Spleen (tissue), 7 donors: ENCODE results near the gene RPL4.

Experiments
- CTCF ChIP-seq, 11 experiments: fragments of 200-600 bp in 7 of 11; fragments of 450-650 bp in 4 of 11; sonication (generic) in 4 of 11; IDR thresholded peaks in 8 of 11; conservative IDR thresholded peaks in 3 of 11; 1 replicate in 7 of 11; 2 replicates in 4 of 11; pipeline versions ENCODE4 v1.4.0 to v1.8.0; 2016 to 2021; ENCODE audit warnings: antibody characterized with exemption in 11 of 11, inconsistent platforms in 4 of 11, mild to moderate bottlenecking in 1 of 11
- POLR2A ChIP-seq, 3 donors: fragments of 450-650 bp; IDR thresholded peaks; one replicate each; pipeline ENCODE4 v1.5.1; 2017; ENCODE audit warnings: antibody characterized with exemption in 3 of 3, mild to moderate bottlenecking in 1 of 3
- POLR2AphosphoS5 ChIP-seq, 3 donors: sonication (generic); formaldehyde crosslinking; IDR thresholded peaks; one replicate each; pipeline ENCODE4 v1.5.1; 2017; ENCODE audit warnings: antibody characterized with exemption in 3 of 3
- donor health status: DM: no; HTN: no; CAD: no; lungs with moderate emphysema.
- donor health status: DM: no; HTN: no; CAD: no.
- donor health status: DM: no; HTN: no; CAD: no.

- TF ChIP-seq CTCF (IDR thresholded peaks at IDR 0.05 in 8 of 11, conservative IDR thresholded peaks at IDR 0.05 in 3 of 11) (no peak), POLR2AphosphoS5 (IDR thresholded peaks at IDR 0.05) (no peak), POLR2A (IDR thresholded peaks at IDR 0.05) (no peak)
These were observed 2.2 kb downstream of the RPL4 start for GRCh38 chr15:66502491-66502890.
